ENCODE measurements around the gene LAMC2. TPM values are rescaled to one million over a fixed set of nuclear protein-coding genes. Genes with fewer than 3 reads are reported as not detected.

The LAMC2 gene
- polyA plus RNA-seq, 1 donor (not counting 4 experiments of a cell fraction or from before 2014, with no cell fraction given) = 1,627 TPM

- Histone ChIP-seq H3K9me3 (ENCODE audit: control insufficient read depth, low read depth, low read length) (no peaks in the 10 kb centered on the region), H3K4me1 (ENCODE audit: control insufficient read depth, extremely low read depth, insufficient read depth, low read length) (peaks cover 23% of the 10 kb centered on the region), H3K4me2 (ENCODE audit: control insufficient read depth, extremely low read depth, insufficient read depth, low read depth, low read length) (no peak overlapping the region), H4K20me1 (ENCODE audit: control insufficient read depth, extremely low read depth, insufficient read depth, low read length) (no peaks in the 10 kb centered on the region), H3K27ac (ENCODE audit: control insufficient read depth, insufficient read depth, low read length) (no peak overlapping the region), H3K27me3 (ENCODE audit: control insufficient read depth, extremely low read depth, insufficient read depth, low read length) (no peaks in the 10 kb centered on the region), H3K9me1 (ENCODE audit: control insufficient read depth, extremely low read depth, insufficient read depth, low read length) (no peaks in the 10 kb centered on the region), H3K4me3 (ENCODE audit: control insufficient read depth in 2 of 3, extremely low read depth in 1 of 3, insufficient read depth in 2 of 3, low read depth in 1 of 3, low read length in 3 of 3) (no peak overlapping the region), H3K79me2 (ENCODE audit: control insufficient read depth, insufficient read depth, low read length) (no peaks in the 10 kb centered on the region), H3K36me3 (ENCODE audit: control insufficient read depth in 2 of 2, extremely low read depth in 1 of 2, insufficient read depth in 2 of 2, low read length in 2 of 2) (no peaks in the 10 kb centered on the region), H3K9ac (ENCODE audit: control insufficient read depth, extremely low read depth, insufficient read depth, low read length) (no peak overlapping the region), H2AFZ (ENCODE audit: control insufficient read depth, low read length) (no peak overlapping the region)
- no peak for FAIRE-seq
- dilution Hi-C loops (cut with MboI; ENCODE audit: extremely low pct_ligation_motif_present, low sequenced_read_pairs) = no loop called here
- no peak for DNase-seq (ENCODE audit: low read depth, low spot score)
- TF ChIP-seq CTCF (optimal IDR thresholded peaks at IDR 0.05 in 1 of 3, IDR thresholded peaks at IDR 0.05 in 1 of 3, conservative IDR thresholded peaks at IDR 0.05 in 1 of 3; ENCODE audit: extremely low read depth in 1 of 3, insufficient read depth in 2 of 3, low read length in 3 of 3) (no peak), EZH2 (IDR thresholded peaks at IDR 0.05; ENCODE audit: low read length) (no peak)
These were observed 102.5 kb downstream of the LAMC2 start for GRCh38 chr1:183288583-183288982.

- Histone ChIP-seq H3K9me1 (ENCODE audit: control insufficient read depth, extremely low read depth, insufficient read depth, low read length) (no peaks in the 10 kb centered on the region), H3K79me2 (ENCODE audit: control insufficient read depth, insufficient read depth, low read length) (no peaks in the 10 kb centered on the region), H4K20me1 (ENCODE audit: control insufficient read depth, extremely low read depth, insufficient read depth, low read length) (no peaks in the 10 kb centered on the region), H3K27ac (ENCODE audit: control insufficient read depth, insufficient read depth, low read length) (no peak overlapping the region), H3K36me3 (ENCODE audit: control insufficient read depth in 2 of 2, extremely low read depth in 1 of 2, insufficient read depth in 2 of 2, low read length in 2 of 2) (no peaks in the 10 kb centered on the region), H3K4me3 (ENCODE audit: control insufficient read depth in 2 of 3, extremely low read depth in 1 of 3, insufficient read depth in 2 of 3, low read depth in 1 of 3, low read length in 3 of 3) (no peak overlapping the region), H3K9me3 (ENCODE audit: control insufficient read depth, low read depth, low read length) (no peaks in the 10 kb centered on the region), H3K9ac (ENCODE audit: control insufficient read depth, extremely low read depth, insufficient read depth, low read length) (no peak overlapping the region), H3K4me1 (ENCODE audit: control insufficient read depth, extremely low read depth, insufficient read depth, low read length) (peaks cover 18% of the 10 kb centered on the region), H3K27me3 (ENCODE audit: control insufficient read depth, extremely low read depth, insufficient read depth, low read length) (no peaks in the 10 kb centered on the region), H2AFZ (ENCODE audit: control insufficient read depth, low read length) (no peak overlapping the region), H3K4me2 (ENCODE audit: control insufficient read depth, extremely low read depth, insufficient read depth, low read depth, low read length) (no peak overlapping the region)
- dilution Hi-C loops (cut with MboI; ENCODE audit: extremely low pct_ligation_motif_present, low sequenced_read_pairs) = no loop called here
- DNase-seq (ENCODE audit: low read depth, low spot score) = no peak
- TF ChIP-seq EZH2 (IDR thresholded peaks at IDR 0.05; ENCODE audit: low read length) (no peak), CTCF (optimal IDR thresholded peaks at IDR 0.05 in 1 of 3, IDR thresholded peaks at IDR 0.05 in 1 of 3, conservative IDR thresholded peaks at IDR 0.05 in 1 of 3; ENCODE audit: extremely low read depth in 1 of 3, insufficient read depth in 2 of 3, low read length in 3 of 3) (no peak)
- FAIRE-seq = no peak
These were observed 103.0 kb downstream of the LAMC2 start for GRCh38 chr1:183289051-183289496.
